Adrenal gland (tissue), 5 donors: Measurements from ENCODE around the gene FBLN1.

ENCODE experiments used
- POLR2A ChIP-seq, 2 donors: fragments of 450-650 bp; IDR thresholded peaks; one replicate each; pipeline ENCODE4 v1.6.1; 2017; ENCODE audit warnings: antibody characterized with exemption in 2 of 2, mild to moderate bottlenecking in 2 of 2, moderate library complexity in 1 of 2
- TF ChIP-seq, protein P1 (sequence below), 6 experiments: fragments of 450-650 bp in 4 of 6; fragments of 200-600 bp in 2 of 6; sonication (generic) in 1 of 6; IDR thresholded peaks; 1 replicate in 5 of 6; 2 replicates in 1 of 6; pipeline versions ENCODE4 v1.5.1 to v1.8.0; 2016 to 2021; ENCODE audit warnings: antibody characterized with exemption in 6 of 6, mild to moderate bottlenecking in 2 of 6, moderate library complexity in 1 of 6
- donor health status: DM: no; HTN: no; CAD: no.

DNA sequence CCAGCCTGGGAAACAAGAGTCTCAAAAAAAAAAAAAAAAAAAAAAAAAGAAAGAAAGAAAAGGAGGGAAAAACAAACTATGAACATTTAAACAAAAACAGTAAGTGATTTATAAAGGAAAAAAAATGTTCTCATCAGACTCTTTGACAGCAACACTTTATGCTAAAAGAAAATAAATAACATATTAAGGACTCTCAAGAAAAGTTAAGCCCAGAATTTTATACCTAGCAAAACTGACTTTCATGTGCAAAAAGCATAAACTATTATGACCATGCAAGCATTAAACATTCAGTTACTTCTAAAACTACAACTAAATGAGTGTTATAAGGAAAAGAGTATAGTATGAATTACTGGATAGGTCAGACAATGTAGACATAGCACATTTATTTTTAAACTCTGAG lies 68.4 kb downstream of the FBLN1 start:
- TF ChIP-seq, protein P1, sequence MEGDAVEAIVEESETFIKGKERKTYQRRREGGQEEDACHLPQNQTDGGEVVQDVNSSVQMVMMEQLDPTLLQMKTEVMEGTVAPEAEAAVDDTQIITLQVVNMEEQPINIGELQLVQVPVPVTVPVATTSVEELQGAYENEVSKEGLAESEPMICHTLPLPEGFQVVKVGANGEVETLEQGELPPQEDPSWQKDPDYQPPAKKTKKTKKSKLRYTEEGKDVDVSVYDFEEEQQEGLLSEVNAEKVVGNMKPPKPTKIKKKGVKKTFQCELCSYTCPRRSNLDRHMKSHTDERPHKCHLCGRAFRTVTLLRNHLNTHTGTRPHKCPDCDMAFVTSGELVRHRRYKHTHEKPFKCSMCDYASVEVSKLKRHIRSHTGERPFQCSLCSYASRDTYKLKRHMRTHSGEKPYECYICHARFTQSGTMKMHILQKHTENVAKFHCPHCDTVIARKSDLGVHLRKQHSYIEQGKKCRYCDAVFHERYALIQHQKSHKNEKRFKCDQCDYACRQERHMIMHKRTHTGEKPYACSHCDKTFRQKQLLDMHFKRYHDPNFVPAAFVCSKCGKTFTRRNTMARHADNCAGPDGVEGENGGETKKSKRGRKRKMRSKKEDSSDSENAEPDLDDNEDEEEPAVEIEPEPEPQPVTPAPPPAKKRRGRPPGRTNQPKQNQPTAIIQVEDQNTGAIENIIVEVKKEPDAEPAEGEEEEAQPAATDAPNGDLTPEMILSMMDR (IDR thresholded peaks at IDR 0.05), result no peak
- no peak for TF ChIP-seq POLR2A (IDR thresholded peaks at IDR 0.05)
